ENCODE measurements around the gene EPAS1.

EPAS1 gene

DNA sequence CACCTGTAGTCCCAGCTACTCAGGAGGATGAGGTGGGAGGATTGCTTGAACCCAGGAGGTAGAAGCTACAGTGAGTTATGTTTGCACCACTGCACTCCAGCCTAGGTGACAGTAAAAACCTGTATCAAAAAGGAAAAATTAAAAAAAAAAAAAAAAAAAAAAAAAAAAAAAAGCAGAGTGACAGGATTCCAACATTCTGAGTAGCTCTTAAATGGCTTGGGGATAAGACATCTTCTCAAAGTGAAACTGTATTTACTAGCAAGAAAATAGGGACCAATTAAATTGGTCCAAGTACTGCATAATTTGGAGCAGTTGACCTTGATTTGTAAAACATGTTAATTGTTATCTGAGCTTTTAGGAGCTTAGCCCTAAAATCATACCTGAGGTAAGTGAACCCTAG lies 116.4 kb downstream of the EPAS1 start:
- DNase-seq = no peak

DNA sequence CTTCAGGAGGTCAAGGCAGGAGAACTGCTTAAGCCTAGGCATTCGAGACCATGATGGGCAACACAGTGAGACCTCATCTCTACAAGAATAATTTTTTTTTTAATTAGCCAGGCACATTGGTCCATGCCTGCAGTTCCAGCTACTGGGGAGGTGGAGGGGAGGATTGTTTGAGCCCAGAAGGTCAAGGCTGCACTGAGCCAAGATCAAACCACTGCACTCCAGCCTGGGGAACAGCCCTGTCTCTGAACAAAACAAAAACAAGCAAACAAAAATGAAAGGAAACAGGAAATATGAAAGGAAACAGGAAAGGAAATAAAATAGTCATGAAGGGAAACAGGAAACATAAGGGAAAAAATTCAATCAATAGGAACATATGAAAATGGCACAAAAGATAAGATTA lies 117.5 kb downstream of the EPAS1 start:
- DNase-seq = no peak

DNA sequence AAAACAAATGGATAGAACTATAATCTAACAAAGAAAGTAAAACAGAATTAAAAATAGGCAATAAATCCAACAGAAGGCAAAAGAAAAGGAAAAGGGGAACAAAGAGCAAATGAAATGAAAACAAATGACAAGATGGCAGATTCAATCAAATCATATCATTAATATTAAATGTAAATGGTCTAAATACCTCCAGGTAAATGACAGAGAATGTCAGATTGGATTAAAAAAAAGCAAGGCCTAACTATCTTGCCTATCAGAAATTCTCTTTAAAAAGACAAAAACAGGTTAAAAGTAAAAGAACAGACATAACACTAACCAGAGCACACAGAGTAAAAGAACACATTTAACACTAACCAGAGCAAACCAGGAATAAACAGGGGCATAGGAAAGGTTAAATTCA lies 119.1 kb downstream of the EPAS1 start:
- DNase-seq = no peak

DNA sequence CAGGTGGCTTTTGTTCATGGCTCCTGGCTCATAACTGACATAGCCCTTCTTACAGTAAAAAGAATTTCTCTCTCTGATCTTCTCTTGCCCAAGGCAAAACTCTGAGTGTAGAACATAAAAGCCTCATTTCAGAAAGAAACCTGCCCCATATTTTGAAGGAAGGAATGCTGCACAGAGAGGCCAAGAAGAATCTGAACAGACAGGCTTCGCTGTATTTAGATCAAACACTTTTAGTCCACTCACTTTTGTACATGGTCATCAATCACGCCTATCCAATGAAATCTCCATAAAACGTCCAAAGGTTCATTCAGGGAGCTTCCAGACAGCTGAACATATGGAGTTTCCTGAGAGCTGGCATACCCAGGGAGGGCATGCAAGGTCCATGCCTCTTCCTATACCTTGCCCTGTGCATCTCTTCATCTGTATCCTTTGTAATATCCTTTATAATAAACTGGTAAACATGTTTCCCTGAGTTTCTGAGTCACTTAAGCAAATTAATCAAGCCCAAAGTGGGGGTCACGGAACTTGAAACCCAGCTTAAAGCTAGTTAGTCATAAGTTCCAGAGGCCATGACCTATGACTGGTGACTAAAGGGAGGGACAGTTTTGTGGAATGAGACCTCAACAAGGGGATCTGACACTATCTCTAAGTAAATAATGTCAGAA lies 119.7 kb downstream of the EPAS1 start:
- no peak for DNase-seq

DNA sequence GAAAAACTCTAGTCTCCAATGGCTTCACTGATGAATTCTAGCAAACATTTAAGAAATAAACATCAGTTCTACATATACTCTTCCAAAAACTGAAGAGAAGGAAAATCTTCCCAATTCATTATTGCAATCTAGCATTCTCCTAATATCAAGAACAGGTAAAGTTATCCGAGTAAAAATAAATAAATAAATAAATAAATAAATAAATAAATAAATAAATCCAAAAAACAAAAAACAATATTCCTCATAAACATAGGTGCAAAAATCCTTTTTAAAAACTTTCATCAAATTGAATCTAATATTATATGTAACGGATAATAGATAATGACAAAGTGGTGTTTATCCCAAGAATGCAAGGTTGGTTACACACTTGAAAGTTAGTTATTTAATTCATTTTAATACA lies 123.7 kb downstream of the EPAS1 start:
- DNase-seq = no peak

DNA sequence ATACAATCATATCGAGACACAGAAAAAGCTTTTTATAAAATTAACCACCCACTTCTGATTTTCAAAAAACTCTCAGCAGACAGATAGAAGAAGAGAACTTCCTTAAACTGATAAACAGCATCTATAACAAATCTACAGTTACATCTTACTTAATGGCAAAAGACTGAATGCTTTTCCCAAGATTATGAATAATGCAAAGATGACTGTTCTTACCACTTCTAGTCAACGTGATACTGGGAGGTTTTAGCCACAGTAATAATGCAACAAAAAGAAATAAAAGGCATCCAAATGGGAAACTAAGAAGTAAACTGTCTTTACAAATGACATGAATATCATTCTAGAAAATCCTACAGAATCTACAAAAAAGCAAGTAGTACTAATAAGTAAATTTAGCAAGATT lies 124.2 kb downstream of the EPAS1 start:
- no peak for DNase-seq

DNA sequence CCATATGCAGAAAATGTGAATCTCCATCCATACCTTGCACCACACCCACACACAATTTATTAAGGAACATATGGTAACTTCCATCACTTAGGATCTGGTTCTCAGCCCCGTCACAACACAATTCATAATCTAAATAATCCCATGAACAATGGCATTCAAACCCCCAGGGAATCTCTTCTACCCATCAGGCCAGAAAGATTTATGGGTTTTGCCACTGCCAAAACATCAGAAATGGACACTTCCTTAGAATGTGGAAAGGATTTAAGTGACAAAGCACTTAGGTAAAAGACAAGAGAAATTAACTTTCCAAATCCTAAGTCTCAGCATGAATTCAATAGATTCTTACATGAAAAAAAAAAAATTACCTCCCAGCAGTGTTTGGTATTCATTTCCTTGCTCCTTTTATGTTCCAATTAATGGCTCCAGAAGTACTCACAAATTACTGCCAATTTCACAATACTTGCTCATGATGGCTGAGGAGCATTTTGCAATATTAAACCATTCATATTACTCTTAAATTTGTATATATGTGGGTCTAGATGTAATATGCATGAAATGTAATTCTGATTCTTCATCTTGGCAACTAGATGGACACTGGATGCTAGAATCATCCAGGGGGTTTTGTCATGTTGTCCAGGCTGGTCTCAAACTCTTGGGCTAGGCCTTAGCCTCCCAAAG lies 125.6 kb downstream of the EPAS1 start:
- no peak for DNase-seq

DNA sequence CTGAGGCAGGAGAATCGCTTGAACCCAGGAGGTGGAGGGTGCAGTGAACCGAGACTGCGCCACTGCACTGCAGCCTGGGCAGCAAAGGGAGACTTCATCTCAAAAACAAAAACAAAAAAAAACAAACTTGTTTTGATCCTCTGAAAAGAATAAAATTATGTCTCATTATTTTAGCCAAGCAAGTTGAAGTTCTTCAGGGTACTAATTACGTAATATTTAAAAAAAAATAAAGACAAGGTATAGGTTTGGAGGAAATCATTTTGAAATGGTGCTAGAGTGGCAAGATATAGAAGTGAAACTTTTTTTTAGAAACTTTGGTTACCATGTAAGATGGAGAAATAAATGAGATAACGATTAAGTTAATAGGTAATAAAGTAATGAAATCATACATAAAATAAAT lies 127.7 kb downstream of the EPAS1 start:
- no peak for DNase-seq

DNA sequence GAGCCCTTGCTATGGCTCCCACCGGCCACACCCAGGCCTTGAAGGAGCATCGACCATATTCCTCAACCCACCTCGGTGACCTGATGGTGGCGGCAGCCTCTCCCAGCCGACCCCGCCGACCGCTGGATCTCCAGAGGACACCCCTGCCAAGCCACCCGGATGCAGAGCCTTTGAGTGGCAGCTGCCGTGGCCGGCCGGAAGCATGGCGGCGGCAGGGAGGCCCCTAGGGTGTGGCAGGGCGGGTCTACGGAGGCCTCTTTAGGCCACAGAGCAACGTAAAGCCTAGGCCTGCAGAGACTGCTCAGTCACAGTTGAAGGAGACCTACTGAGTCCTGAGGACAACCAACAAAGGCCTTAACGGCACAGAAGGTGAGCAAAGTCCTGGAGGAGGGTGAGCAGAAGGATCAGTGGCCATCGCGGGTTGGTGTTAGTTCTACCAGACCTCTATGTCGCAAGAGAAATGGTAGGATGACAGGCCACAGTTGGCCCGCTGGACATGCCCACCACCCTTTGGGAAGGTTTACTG lies 131.8 kb downstream of the EPAS1 start:
- no peak for DNase-seq

DNA sequence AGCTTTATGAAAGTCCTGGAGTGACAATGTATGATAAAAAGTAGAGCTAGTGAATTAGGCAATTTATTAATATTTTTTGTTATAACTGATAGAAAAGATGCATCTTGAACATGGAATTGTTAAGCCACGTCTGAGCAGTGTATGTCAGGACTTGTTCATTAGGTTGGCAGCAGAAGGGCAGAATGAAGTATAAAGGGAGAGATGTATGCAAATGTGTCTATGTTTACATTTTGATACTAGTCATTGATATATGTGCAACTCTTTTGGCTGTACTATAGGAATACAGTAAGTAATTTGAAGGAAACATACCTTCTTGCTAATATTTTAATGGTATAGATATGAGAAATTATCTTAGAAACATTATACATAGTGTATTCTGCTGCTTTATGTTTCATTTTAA lies 133.2 kb downstream of the EPAS1 start:
- no peak for DNase-seq

DNA sequence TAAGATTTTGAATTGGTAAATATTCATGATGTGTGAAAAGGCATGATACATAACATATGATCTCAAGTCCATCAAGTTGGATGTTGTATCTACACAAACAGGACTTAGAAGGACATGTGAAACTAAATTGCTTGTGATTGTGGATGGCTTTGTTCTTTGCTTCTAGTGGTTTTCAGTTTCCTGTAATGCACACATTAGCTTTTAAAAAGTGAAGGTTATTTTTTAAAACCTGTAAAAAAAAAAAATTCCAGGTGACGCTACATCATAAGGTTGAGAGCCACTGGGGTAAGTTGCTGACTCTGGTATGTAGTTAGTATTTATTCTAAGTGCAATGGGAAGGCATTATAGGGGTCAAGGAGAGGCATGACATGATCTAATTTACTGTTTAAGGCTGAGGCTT lies 133.8 kb downstream of the EPAS1 start:
- DNase-seq = no peak

DNA sequence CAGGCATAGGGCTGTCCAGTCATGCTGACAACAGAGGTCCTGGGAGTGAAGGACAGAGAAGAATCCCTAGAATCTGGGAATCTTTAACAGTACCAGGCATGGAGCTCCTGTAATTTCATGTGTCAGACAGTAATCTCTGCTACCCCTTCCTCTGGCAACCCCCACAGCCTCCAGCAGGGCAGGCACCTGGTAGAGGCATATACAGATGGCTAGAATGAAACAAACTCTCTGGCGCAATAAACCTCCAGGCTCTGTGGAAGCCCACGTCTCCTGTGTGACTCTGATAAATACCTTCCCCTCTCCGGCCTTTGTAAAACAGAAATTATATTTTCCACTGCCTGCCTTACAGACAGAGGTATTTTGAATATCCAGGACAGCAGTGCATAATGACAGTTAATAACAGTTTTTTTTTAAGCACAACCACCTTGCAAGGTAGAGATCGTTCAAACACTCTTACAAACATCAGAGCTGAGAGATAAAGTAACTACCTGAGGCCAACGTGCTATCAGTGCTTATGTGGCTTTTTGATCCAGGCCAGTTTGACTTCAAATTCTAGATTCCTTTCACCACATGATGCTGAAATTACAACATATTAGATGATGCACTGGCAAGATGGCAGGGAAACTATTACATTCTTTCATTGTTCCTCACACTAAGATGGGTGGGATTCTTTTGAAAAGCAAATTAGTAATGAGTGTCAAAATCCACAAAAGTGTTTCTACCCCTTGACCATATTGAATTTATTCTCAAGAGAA lies 134.5 kb downstream of the EPAS1 start:
- DNase-seq = no peak

DNA sequence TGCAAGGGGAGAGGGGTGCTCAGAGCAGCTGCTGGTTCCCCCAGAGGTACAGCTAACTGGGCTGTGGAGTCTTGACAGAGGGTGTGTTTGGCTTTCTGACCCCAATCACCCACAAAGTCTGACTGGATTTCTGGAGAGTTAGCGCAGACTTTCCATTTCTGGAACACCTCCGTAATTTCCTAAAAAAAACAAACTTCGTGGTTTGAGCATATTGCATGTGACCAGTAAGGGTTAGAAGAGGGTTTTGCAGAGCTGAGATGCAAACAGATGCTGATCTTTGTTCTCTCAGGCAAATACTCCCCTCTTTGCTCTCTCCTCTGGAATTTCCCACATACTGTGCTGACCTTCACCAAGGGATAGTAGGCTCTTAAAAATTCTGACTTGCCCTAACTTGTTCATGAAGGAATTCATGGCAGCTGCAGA lies 137.7 kb downstream of the EPAS1 start:
- no peak for DNase-seq

DNA sequence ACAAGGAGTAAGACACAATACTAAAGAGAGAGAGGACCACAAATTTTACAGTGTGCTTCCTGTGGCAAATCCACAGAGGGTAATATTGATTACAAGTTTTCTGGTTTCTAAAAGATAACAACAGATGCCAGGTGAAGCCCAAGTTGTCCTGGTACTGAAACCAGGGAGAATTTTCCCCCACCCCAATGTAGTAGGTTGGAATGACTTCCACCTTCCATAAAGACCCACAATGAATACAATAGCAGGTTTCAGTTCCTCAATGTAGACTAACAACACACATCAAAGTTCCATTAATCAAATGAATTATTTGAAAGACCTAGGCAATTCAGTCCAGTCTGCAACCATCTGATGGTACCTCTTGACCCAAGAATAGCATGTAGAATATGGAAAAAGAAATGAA lies 138.1 kb downstream of the EPAS1 start:
- DNase-seq = no peak

DNA sequence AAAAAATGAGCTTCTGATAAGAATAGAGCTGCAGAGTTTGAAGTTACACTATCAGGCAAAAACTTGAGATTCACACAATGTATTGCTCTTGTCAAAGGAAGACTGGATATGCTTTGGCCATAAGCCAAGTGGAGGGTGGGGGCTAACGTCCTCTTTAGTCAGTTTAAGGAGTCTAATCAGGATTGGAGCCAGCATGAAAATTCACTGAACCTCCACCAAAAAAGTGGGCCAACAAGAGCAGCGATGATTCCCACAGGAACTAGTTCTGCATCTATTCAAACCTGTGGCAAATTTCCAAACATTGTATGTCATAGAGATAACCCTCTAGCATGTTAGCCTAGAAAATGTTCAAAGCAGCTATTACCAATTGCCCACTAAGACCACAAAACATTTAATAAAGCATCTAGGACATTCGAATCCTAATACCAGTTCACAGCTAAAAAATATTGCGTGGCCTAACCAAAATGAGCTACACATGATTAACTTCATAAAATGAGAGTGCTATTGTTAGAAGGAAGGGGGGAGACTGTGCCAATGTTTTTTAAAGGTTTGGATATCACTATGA lies 138.7 kb downstream of the EPAS1 start:
- DNase-seq = no peak

Measured in right forelimb (tissue), 1 donor.